GM20000 (cell line): Measurements from ENCODE around the gene ECE1.
"Not testable (repeated sequence)": the region's sequence is repeated elsewhere in the genome, so short reads cannot be mapped to it uniquely, and the experiment has no call there.

Experiments
- DNase-seq: peaks from one replicate; pipeline ENCODE4 v3.0.0; 2012; ENCODE audit warnings: low spot score
- CTCF ChIP-seq: IDR thresholded peaks from 2 replicates; pipeline ENCODE4 v1.5.1; 2012; ENCODE audit warnings: mild to moderate bottlenecking, control low read depth; ENCODE audit errors: extremely low read depth, missing control alignments

Gene ECE1

GRCh38 chr1:21188235-21188634, 102.0 kb downstream of the ECE1 start:
- no peak for DNase-seq
- no peak for TF ChIP-seq CTCF

GRCh38 chr1:21185221-21185731, 105.0 kb downstream of the ECE1 start:
- DNase-seq, result no peak
- no peak for TF ChIP-seq CTCF

- no peak for DNase-seq
- TF ChIP-seq CTCF, result no peak
These were observed 106.0 kb downstream of the ECE1 start for GRCh38 chr1:21184276-21184675.

- TF ChIP-seq CTCF, result no peak
- DNase-seq, result no peak
These were observed 108.0 kb downstream of the ECE1 start for GRCh38 chr1:21182181-21182731.

- not testable (repeated sequence) for DNase-seq
These were observed 112.0 kb downstream of the ECE1 start for GRCh38 chr1:21178271-21178670.

GRCh38 chr1:21176586-21177555, 113.4 kb downstream of the ECE1 start, which contains the start of gene EIF4G3:
Gene EIF4G3 (minus strand): TSS chr1:21176897. CDS start chr1:21002742, 174,155 bp downstream.
- peak; percentile 99 for DNase-seq
- no peak for TF ChIP-seq CTCF

GRCh38 chr1:21175670-21176581, 114.3 kb downstream of the ECE1 start:
- peak; percentile 65 for DNase-seq
- TF ChIP-seq CTCF, result no peak
